BLaER1 (cell line): Measurements from ENCODE around the gene RNF208.

Experiments
- H3K27ac ChIP-seq: shearing (Covaris generic); formaldehyde crosslinking; 2 replicates; pipeline ENCODE4 v1.8.1; 2022
- H3K27me3 ChIP-seq: shearing (Covaris generic); formaldehyde crosslinking; 2 replicates; pipeline ENCODE4 v1.8.1; 2022
- H3K36me3 ChIP-seq: shearing (Covaris generic); formaldehyde crosslinking; 2 replicates; pipeline ENCODE4 v1.8.1; 2022
- H3K4me1 ChIP-seq: shearing (Covaris generic); formaldehyde crosslinking; 2 replicates; pipeline ENCODE4 v1.8.1; 2022
- H3K4me2 ChIP-seq: shearing (Covaris generic); formaldehyde crosslinking; 2 replicates; pipeline ENCODE4 v1.8.1; 2022
- H3K4me3 ChIP-seq: shearing (Covaris generic); formaldehyde crosslinking; 2 replicates; pipeline ENCODE4 v1.8.1; 2022
- H3K9ac ChIP-seq: shearing (Covaris generic); formaldehyde crosslinking; 2 replicates; pipeline ENCODE4 v1.8.1; 2022
- H3K9me3 ChIP-seq: shearing (Covaris generic); formaldehyde crosslinking; 2 replicates; pipeline ENCODE4 v1.8.1; 2022
- H4K20me1 ChIP-seq: shearing (Covaris generic); formaldehyde crosslinking; 2 replicates; pipeline ENCODE4 v1.8.1; 2022
- Cebpa-rat ChIP-seq: shearing (Covaris generic); IDR thresholded peaks from 2 replicates; pipeline ENCODE4 v1.8.1; 2022

The RNF208 gene

GRCh38 chr9:137220317-137221094, 1.5 kb downstream of the RNF208 start:
- H3K9me3 ChIP-seq: no peaks in the 10 kb centered on the region
- no peak overlapping the region for H3K4me3 ChIP-seq
- peaks cover 41% of the 10 kb centered on the region for H3K36me3 ChIP-seq
- H3K9ac ChIP-seq: no peak overlapping the region
- no peak for TF ChIP-seq Cebpa-rat
- H3K4me1 ChIP-seq: peaks cover 52% of the 10 kb centered on the region
- H3K27me3 ChIP-seq: no peaks in the 10 kb centered on the region
- peaks cover 8% of the 10 kb centered on the region; the same call in 1 of the 2 replicates for H4K20me1 ChIP-seq
- H3K4me2 ChIP-seq: no peak overlapping the region
- no peak overlapping the region for H3K27ac ChIP-seq

DNA sequence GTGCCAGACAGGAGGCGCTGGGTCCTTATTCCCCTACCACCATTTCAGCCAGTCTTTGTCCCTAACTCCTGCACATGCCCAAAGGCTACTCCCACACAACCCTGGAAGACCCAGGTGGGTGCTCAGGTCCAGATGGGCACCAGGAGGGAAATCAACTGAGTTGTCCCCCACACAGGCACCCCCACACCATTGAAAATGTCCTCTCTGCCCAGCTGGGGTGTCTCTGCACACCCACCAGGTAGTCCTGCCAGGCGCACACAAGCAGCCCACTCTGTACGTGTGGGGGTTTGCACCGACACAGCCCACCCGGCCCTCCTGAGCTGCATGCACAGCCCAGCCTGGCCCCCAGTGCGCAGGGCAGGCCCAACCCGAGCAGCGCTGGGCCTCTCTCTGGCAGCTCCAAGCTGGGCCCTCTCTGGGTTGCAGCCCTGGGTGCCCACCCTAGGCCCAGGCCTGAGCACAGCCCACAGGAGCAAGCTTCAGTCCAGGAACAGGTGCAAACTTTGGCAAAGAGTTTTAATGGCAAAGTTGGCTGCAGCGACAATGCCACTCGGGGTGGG, 2.2 kb downstream of the RNF208 start:
- Histone ChIP-seq H3K27ac (no peak overlapping the region), H3K4me1 (peaks cover 45% of the 10 kb centered on the region)

GRCh38 chr9:137218754-137219271, 3.2 kb downstream of the RNF208 start:
- Histone ChIP-seq H3K4me3 (no peak overlapping the region), H3K4me2 (no peak overlapping the region), H3K9ac (no peak overlapping the region), H3K27me3 (no peaks in the 10 kb centered on the region), H4K20me1 (peaks cover 8% of the 10 kb centered on the region; the same call in 1 of the 2 replicates), H3K4me1 (peaks cover 35% of the 10 kb centered on the region), H3K9me3 (no peaks in the 10 kb centered on the region), H3K27ac (no peak overlapping the region), H3K36me3 (peaks cover 58% of the 10 kb centered on the region)
- TF ChIP-seq Cebpa-rat: no peak

More for the DNA sequence above, 2.2 kb downstream of the RNF208 start:
- Histone ChIP-seq H4K20me1 (peaks cover 8% of the 10 kb centered on the region; the same call in 1 of the 2 replicates), H3K4me3 (no peak overlapping the region), H3K4me2 (no peak overlapping the region), H3K36me3 (peaks cover 47% of the 10 kb centered on the region), H3K9ac (0 out of 2 replicates have a peak overlapping the region, but pooled peaks have one; percentile 34), H3K27me3 (no peaks in the 10 kb centered on the region), H3K9me3 (no peaks in the 10 kb centered on the region)
- no peak for TF ChIP-seq Cebpa-rat

DNA sequence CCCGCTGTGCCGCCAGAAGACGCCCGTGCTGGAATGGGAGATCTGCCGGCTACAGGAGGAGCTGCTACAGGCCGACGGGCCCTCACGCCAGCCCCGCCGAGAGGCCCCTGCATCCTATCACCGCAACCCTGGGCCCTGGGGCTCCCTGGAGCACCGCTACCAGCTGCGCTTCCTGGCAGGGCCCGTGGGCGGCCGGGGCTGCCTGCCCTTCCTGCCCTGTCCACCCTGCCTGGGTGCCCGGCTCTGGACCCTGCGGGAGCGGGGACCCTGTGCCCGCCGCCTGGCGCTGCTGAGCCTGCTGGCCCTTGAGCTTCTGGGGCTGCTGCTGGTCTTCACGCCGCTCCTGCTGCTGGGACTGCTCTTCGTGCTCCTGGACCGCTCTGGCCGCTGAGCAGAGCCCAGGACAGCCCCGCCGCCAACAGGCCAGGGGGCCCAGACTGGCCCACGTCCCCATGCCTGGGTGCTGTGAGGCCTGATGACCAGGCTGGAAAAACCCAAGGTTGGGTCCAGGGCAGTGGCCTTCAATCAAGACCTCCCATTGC, 3.8 kb downstream of the RNF208 start:
- peaks cover 33% of the 10 kb centered on the region for H3K4me1 ChIP-seq
- H3K36me3 ChIP-seq: peaks cover 63% of the 10 kb centered on the region
- H3K4me2 ChIP-seq: peak overlapping the region; percentile 64; the same call in 1 of the 2 replicates
- H3K27ac ChIP-seq: 0 out of 2 replicates have a peak overlapping the region, but pooled peaks have one; percentile 63
- no peaks in the 10 kb centered on the region for H3K9me3 ChIP-seq
- H3K27me3 ChIP-seq: no peaks in the 10 kb centered on the region
- no peak overlapping the region for H3K9ac ChIP-seq
- TF ChIP-seq Cebpa-rat: no peak
- peaks cover 8% of the 10 kb centered on the region; the same call in 1 of the 2 replicates for H4K20me1 ChIP-seq
- no peak overlapping the region for H3K4me3 ChIP-seq

- Histone ChIP-seq H3K4me1 (peaks cover 28% of the 10 kb centered on the region), H3K27ac (peak overlapping the region; percentile 63), H3K36me3 (peaks cover 68% of the 10 kb centered on the region), H3K4me3 (peak overlapping the region; percentile 19; the same call in 1 of the 2 replicates), H3K4me2 (peak overlapping the region; percentile 64), H3K27me3 (no peaks in the 10 kb centered on the region), H3K9ac (peak overlapping the region; percentile 65), H4K20me1 (peaks cover 8% of the 10 kb centered on the region; the same call in 1 of the 2 replicates), H3K9me3 (no peaks in the 10 kb centered on the region)
- TF ChIP-seq Cebpa-rat: no peak
These were observed 4.5 kb downstream of the RNF208 start for GRCh38 chr9:137217276-137218211.

- Histone ChIP-seq H3K4me2 (peak overlapping the region; percentile 64), H3K9ac (0 out of 2 replicates have a peak overlapping the region, but pooled peaks have one; percentile 29), H3K4me3 (no peak overlapping the region), H3K36me3 (peaks cover 73% of the 10 kb centered on the region), H3K9me3 (no peaks in the 10 kb centered on the region), H3K27me3 (no peaks in the 10 kb centered on the region), H4K20me1 (peaks cover 8% of the 10 kb centered on the region; the same call in 1 of the 2 replicates), H3K27ac (peak overlapping the region; percentile 63), H3K4me1 (peaks cover 34% of the 10 kb centered on the region)
- no peak for TF ChIP-seq Cebpa-rat
These were observed 5.7 kb downstream of the RNF208 start for GRCh38 chr9:137216188-137216965.

DNA sequence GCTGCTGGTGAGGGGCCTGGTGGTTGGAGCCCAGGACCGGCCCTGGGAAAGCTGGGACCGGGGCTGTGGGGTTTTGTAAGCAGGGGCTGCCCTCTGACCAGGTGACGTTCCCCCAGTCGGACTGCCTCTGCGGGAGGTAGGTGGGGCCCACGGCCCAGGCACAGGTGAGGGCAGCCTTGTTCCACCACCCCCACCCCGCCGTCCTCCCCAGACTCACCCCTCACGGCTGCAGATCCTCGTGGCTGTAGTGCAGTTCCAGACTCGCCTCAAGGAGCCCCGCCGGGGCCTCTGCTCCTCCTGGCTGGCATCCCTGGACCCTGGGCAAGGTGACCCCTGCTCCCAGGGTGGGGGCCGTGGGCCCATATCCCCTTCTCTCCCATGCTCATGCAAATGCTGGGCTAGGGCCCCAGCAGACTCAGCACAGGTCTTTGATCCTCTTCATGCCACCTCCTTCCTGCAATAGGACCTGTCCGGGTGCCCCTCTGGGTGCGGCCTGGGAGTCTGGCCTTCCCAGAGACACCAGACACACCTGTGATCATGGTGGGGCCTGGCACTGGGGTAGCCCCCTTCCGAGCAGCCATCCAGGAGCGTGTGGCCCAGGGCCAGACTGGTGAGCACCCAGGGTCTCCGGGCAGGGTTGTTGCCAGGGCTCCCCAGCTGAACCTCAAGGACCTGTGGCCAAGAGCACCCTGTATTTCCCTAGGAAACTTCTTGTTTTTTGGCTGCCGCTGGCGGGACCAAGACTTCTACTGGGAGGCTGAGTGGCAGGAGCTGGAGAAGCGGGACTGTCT, 6.6 kb downstream of the RNF208 start:
- no peak overlapping the region for H3K27ac ChIP-seq
- no peak for TF ChIP-seq Cebpa-rat
- no peak overlapping the region for H3K4me3 ChIP-seq
- H3K4me2 ChIP-seq: no peak overlapping the region
- peaks cover 73% of the 10 kb centered on the region for H3K36me3 ChIP-seq
- no peak overlapping the region for H3K9ac ChIP-seq
- no peaks in the 10 kb centered on the region for H3K9me3 ChIP-seq
- H3K27me3 ChIP-seq: no peaks in the 10 kb centered on the region
- H4K20me1 ChIP-seq: peaks cover 6% of the 10 kb centered on the region; the same call in 1 of the 2 replicates
- peaks cover 40% of the 10 kb centered on the region for H3K4me1 ChIP-seq

DNA sequence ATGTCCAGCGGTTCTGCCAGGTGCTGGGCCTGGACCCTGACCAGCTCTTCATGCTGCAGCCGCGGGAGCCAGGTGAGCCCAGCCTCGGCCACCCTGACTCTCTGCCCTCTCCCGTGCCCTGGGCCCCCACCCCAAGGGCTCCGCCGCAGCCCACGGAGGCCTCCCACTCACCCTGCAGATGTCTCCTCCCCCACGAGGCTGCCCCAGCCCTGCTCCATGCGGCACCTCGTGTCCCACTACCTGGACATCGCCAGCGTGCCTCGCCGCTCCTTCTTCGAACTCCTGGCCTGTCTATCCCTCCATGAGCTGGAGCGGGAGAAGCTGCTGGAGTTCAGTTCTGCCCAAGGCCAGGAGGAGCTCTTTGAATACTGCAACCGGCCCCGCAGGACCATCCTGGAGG, 7.4 kb downstream of the RNF208 start:
- no peaks in the 10 kb centered on the region for H3K27me3 ChIP-seq
- no peak overlapping the region for H3K9ac ChIP-seq
- H3K27ac ChIP-seq: no peak overlapping the region
- H3K4me3 ChIP-seq: no peak overlapping the region
- no peaks in the 10 kb centered on the region for H3K9me3 ChIP-seq
- TF ChIP-seq Cebpa-rat: no peak
- no peaks in the 10 kb centered on the region; the same call in 1 of the 2 replicates for H4K20me1 ChIP-seq
- H3K4me2 ChIP-seq: no peak overlapping the region
- H3K36me3 ChIP-seq: peaks cover 73% of the 10 kb centered on the region
- H3K4me1 ChIP-seq: peaks cover 47% of the 10 kb centered on the region
